Left lobe of liver (tissue), 2 donors: ENCODE results near the gene CCDC68. TPM values are rescaled to one million over a fixed set of nuclear protein-coding genes. Genes with fewer than 3 reads are reported as not detected.
A peak's percentile ranks its signal among the peaks of the same experiment; 100 is the strongest.

Experiments
- ATAC-seq: fragments of 200-7000 bp; cut with Tn5 transposase; one replicate; pipeline ENCODE4 v1.9.1; 2020; ENCODE audit warnings: mild to moderate bottlenecking, moderate library complexity
- DNase-seq: peaks from one replicate; pipeline ENCODE4 v3.0.0-alpha.2; 2020; ENCODE audit warnings: low spot score
- total RNA-seq: library from RNA; stranded (reverse); gene quantifications from one replicate; pipeline ENCODE4 v1.2.1, GENCODE V29; 2021
- donor health status: DM: no; HTN: no; CAD: no; lungs with moderate emphysema.
- donor health status: DM: no; HTN: yes; CAD: no.

CCDC68 gene
- total RNA-seq, 1 donor from 2014 or later: 4.6 TPM

DNA sequence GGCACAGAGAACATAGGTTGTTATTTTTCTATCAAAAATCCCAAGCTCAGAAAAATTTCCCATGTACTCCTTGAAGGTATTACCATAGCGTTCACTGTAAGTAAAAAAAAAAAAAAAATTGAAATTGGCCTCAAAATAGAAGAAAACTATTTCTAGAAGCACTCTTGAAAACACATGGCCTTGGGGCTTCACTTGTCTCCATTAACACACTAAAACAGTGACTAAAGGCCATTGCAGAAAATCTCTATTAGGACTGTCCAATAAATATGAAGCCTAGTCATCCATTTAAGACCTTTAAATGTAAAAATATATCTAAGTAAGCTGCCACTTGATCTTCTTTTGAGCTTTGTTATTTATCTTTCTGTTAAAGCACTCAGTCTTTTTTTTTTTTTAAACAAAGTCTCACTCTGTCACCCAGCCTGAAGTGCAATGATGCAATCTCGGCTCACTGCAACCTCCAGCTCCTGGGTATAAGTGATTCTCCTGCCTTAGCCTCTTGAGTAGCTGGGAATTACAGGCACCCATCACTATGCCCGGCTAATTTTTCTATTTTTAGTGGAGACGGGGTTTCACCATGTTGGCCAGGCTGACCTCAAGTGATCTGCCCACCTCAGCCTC is 35.8 kb downstream of the CCDC68 start:
- ATAC-seq: peak; percentile 16
- DNase-seq: no peak

DNA sequence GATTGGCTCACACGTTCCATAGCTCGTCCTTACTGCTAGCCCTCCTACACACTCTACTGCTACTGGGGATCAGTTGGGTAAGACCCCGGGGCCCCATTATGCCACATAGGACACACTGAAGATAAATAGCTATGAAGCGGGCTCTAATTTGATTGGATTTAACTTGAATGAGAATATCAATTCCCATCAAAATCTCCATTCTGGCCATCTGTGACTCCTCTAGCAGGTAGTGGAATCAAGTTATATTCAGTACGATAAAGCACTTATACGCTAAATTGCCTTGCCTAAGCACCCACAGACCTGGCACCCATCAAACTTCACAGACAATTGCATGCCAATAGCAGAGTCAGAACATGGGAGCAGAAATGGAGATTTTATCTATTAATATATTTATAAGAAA is 39.8 kb downstream of the CCDC68 start:
- DNase-seq (no peak), ATAC-seq (no peak)

DNA sequence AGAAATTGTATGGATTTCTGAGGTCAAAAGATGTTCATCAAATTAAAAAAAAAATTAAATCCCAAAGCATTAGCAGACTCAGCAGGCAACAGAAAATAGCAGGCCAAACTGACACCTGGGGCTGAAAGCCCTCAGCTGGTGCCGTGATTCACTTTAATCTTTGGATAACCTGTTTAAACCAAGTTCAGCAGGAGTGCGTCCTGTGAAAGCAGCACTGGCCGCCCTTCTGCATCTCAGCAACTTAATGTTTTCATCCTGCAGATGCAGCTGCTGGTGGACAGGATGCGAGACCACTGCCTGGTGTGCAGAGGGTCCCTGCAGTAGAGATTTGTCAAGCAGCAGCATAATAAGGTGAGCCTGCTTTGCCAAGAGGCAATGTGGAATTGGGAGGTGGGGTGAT is 41.2 kb downstream of the CCDC68 start:
- no peak for DNase-seq
- no peak for ATAC-seq

DNA sequence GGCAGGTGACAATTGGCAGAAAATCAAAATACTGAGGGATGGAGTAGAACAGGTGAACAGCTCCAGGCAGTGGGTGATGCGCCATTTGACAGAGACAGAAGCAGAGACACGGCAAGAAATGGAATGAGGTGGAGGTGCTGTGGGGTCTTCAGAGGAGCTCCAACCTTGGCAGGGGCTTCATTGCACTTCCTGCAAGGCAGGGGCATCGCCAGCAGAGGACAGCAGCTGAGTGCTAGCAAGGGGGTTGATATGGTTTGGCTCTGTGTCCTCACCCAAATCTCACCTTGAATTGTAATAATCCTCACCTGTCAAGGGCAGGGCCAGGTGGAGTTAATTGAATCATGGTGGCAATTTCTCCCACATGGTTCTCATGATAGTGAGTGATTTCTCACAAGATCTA is 42.8 kb downstream of the CCDC68 start:
- no peak for ATAC-seq
- no peak for DNase-seq

DNA sequence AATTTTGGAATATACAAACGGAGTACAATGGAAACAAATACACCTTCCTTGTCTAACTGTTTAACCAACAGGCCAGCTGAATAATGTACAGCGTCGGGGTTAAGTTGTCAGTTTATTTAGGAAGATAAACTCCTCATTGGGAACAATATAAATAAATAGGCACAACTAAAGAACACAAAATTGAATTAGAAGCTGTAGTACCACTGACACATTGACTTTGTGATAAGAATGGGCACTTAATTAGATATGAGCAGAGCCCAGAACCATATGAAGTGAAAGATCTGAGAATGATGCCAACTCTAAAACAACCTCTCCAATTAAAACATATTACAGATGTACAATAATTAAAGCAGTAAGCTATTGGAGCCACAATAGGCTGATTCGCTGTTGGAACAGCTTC is 44.4 kb downstream of the CCDC68 start:
- DNase-seq (no peak), ATAC-seq (no peak)

DNA sequence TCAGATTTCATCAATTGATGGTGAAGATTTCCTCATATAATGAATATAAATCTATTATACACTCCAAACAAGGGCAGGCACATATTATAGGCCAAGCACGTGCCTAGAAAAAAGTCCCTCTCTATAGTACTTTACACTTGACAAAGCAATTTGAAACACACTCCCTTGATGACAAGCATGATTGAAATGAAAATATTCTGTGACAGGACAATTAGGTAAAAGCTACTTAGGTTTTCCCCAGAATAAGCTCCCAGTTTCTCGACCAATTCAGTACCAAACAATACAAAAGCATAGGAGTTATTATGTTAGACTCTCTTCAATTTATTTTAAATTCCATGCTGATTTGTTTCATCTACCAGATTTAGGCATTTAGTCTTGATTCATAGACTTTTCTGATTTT is 47.7 kb downstream of the CCDC68 start:
- ATAC-seq: no peak
- no peak for DNase-seq

DNA sequence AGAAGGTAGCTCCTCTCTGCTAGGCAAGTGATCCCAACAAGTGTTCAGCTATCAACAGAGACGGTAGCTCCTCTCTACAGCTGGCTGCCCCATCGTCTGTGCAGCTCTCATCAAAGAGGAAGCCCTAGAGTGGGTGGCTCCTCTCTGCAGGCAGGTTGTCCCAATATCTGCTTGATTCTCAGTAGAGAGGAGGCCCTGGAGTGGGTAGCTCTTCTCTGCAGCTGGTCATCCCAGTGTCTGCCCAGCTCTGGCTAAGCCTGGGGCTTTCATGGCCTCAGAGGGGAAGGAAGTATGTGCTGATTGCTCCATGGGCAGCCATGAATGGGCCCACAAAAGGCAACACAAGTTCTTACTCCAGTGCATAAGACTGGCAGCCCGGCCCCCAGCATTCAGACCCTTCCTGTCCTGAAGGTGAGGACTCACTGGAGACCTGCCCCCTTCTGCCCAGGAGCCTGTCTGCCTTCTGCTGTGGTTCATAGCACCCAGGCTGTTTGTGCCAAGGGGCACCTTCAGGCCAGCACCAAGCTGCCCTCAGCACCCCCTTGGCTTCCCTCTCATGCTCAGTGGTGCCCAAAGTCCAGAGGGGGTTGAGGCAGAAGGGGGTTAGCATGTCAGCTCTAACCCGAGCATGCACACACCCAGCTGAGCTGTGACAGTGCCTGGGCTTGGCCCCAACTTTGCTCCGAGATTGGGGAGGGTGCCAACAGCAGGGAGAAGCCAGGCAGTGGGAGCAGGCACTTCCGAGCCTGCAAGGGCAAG is 48.9 kb downstream of the CCDC68 start:
- ATAC-seq (no peak), DNase-seq (no peak)

DNA sequence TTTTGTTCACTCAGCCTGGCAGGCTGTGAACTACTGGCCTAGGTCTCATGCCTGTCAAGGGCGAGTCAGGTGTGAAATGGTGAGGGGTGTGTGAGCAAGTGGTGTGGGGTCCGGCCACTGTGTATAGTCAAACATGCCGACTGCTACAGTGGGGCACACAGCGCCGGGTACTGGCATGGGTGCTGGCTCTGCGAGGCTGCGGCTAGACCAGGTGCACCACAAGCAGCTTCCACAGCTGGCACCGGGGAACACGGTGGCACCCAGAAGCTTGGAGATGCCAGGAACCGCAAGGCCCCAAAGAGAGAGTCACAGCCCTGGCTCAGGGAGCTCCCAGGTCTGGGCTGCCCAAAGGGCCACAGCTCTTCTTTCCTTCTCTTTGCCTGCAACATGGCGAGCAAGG is 49.7 kb downstream of the CCDC68 start:
- DNase-seq (no peak), ATAC-seq (no peak)

DNA sequence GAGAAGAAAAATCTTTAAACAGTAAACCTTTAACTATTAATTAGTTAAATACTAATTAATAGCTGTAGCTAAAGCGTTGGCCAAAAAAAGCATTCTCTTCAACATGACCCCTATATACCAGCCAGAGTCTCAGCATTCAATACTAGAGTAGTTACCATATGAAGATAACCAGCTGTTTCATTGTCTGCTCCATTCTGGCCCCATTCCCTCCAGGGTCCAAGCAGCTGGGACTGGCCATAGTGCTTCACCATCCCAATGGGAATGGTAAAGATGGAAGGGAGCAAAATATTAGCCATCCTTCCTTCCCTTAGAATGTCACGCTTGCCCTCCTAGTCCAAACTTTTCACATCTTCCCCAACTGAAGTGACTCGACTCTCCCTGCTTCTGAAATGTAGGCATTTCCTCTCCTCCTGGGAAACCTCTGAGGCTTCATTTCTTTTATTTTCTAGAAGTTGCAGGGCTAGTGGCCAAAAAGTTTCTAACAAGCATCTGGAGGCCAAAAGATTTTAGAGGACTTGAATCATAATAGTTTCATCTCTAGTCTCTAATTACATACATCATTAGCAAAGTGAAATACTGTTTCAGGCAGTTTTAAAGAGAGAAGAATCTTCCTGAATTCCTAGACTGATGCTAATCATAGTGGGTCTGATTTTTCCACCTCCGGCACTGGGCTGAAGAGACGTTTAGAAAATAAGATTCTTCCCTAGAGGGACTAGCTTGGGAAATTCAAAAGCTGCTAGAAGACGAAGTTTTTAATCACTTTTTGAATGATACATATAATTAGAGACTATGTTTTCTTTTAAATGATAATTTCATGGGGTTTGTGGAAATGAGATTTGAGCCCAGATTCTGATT is 52.7 kb downstream of the CCDC68 start:
- ATAC-seq: no peak
- DNase-seq: no peak

DNA sequence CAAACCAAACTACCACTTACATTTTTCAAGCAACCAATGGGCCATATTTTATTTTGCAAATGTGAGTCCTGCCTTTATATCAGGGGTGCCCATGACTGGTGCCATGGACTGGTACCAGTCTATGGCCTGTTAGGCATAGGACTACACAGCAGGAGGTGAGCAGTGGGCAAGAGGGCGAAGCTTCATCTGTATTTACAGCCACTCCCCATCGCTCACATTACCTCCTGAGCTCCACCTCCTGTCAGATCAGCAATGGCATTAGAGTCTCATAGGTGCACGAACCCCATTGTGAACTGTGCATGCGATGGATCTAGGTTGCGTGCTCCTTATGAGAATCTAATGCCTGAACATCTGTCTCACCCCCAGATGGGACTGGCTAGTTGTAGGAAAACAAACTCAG is 53.6 kb downstream of the CCDC68 start:
- ATAC-seq (no peak), DNase-seq (no peak)

DNA sequence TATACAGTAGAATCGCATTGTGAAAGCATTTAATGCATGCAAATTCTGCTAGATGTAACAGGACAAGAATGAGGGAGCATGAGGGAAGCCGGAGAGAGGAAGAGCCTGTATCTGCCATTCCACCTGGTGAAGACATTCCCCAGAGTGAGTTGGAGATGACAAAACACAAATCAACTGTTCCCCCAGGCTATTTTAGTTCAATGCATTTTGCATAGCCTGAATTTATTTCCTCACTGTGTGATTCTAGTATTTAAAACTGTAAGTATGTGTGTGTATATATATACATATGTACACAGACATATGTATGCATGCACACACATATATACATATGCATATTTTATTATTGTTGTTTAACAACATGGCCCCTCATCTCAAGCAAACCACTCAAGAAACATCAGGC is 54.7 kb downstream of the CCDC68 start:
- no peak for DNase-seq
- ATAC-seq: no peak

DNA sequence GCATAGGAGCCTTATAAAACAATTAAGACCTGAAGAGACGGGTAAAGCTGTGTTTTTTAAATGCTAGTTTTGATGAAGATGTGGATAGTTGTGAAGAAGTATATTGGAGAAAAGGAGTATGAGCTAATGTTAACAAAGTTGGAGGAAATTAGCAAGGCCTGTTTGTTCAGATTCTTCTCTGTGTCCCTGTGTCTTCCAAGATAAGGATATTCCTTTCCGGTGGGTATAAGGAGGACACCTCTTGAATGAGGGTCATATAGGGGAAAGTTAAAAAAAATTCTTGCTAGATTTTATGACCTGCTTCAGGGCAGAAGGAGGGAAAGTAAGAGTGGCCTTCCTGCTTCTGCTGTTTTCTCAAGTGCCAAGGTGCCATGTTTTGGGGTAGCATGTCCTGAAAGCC is 59.0 kb downstream of the CCDC68 start:
- DNase-seq (no peak), ATAC-seq (no peak)

DNA sequence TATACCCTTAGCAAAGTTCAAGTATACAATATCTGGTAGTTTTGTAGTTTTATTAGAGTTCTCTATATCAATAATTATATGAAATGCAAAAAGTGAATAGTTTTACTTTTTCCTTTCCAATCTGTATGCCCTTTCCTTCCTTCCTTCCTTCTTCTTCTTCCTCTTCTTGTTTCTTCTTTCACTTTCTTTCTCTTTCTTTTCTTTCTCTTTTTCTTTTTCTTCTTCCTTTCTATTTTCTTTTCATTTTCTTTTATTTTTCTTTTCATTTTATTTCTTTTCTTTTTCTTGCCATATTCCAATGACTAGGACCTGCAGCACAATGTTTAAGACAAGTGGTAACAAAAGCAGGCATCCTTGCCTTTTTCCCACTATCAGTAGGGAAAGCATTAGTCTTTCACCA is 59.8 kb downstream of the CCDC68 start:
- ATAC-seq (no peak), DNase-seq (no peak)

DNA sequence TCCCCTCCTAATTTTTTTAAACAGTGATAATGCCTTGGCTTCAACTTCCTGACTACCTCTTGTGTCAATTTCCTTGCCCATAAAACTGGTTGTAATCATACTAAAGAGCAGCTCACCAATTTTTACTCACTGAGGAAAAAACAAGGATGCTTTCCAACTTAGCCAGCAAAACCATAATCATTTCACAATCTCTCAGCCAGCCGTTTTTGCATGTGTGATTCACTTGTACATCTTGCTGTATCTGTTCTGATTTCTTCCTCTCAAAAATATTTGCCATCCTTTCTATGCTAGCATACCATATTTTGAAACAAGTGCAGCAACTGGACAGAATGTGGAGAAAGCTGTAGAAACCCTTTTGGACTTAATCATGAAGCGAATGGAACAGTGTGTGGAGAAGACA is 70.3 kb downstream of the CCDC68 start:
- no peak for DNase-seq

DNA sequence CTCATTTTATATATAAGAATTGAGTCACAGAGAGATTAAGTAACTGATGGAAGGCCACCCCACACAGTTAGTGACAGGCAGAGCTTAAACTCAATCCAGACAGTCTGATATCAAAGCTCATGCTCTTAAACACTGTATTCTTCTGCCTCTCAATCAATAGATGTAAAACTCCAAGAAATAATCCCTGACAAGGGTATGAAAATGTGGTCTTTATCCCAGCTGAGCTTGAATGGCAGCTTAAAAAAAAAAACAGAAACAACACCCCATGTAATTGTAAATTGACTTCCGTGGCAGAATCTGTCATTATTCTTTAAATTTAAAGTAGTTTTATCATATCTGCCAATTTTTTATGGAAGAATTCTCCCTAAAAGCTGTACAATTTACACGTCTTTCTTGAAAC is 70.9 kb downstream of the CCDC68 start:
- no peak for DNase-seq

More for the DNA sequence above, 70.3 kb downstream of the CCDC68 start:
- no peak for ATAC-seq

DNA sequence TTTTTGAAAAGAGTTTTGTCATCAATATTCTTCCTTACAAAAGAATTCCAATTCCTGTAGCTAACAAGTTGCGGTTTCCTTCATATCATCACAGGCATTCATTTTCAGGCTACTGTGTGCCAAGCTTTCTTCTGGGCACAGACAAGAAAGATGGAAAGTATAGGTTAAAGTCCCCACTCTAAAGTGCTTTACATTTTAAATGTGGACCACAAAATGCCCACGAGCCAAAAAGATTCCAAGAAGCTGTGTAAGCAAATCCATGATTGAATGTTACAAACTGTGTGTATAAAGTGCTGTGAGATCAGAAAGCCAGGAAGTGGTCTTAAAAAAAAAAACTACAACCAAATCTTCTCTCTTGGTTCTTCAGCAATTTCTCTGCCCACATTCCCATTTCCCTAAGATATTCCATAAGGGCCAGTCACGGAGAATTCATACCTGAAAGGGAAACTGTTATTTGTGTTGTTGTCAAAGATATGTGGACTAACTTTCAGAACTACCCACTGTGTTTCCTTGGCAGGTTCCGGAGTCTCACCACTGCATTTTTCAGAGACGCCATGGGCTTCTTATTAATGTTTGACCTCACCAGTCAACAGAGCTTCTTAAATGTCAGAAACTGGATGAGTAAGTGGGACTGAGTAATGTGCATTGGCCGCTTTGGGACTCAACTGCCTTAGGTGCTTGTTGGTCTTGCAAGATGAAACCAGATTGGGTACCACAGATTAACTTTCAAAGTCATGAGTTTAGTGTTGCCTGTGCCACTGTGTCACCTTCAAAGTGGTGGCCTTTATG is 75.3 kb downstream of the CCDC68 start:
- no peak for ATAC-seq

More for the DNA sequence above, 70.9 kb downstream of the CCDC68 start:
- no peak for ATAC-seq

DNA sequence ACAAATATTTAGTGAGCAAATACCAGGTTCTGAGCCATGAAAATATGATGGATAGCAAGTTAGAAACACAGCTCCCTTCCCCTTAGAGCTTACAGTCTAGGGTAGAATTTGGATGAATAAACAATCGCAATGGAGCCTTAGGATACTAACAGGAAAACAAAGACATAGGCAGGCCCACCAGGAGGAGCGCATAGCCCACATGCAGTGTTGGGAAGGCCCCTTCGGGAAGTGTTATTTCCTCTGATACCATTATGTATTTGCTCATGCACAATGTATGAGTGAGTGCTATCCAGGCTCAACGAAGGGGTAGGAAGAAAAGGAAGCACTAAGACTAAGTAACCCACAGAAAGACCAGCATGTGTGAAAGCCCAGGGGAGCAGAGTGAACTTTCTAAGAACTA is 76.9 kb downstream of the CCDC68 start:
- DNase-seq (no peak), ATAC-seq (no peak)

More for the DNA sequence above, 75.3 kb downstream of the CCDC68 start:
- no peak for DNase-seq

DNA sequence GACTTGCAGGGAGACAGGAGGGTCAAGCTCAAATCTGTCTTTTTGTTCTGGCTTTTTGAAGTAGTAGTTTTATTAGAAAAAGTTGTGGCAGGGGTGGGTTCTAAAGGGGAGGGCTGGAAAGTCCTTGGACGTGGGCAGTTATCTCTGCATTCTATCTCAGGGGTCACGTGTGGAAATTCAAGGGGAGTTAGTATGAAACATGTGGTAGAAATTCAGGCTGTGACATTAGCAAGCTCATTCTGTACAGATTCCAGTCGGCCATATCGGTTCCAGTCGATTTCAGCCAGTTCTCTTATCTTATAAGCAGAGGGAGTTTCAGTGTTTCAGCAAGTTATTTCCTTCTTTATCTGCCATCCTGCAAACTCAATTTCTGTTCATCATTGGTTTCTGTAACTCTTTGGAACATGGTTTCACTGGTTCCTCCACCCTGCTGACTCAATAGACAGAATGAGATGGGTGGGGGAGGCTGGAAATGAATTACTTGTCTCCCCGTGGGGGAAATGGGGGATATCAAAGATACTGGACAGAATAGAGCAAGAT is 78.0 kb downstream of the CCDC68 start:
- DNase-seq (no peak), ATAC-seq (no peak)

DNA sequence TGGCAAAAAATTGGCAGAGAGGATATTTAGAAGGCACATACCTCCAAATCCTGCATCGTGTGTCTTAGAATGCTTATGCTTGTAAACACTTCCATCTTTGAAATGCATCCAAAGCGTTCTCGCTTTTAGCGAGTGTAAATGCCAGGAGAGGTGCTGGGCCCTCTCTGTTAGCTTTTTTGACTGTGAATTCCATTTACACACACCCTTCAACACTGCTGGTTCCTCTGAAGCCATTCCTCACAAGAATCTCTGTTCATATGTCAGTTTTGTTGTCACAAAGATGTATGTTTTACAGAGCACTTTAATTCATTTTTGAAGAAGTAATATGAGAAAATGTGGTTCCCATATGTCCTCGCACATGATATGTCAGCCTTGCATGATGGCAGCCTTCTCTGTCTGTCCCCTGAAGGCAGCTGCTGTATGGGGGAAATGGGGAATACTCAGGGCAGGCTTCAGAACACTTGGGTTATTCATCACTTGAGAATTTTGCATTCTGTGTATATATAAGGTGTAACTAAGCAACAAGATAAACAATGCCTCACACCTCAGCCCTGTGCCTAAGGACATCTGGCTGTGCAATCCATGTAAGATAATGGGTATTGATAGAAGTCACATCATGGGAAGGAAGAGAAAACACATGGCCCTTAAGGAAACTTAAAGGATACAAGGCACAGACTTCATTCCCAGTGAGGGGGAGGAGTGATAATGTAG is 78.7 kb downstream of the CCDC68 start:
- DNase-seq (no peak), ATAC-seq (no peak)

DNA sequence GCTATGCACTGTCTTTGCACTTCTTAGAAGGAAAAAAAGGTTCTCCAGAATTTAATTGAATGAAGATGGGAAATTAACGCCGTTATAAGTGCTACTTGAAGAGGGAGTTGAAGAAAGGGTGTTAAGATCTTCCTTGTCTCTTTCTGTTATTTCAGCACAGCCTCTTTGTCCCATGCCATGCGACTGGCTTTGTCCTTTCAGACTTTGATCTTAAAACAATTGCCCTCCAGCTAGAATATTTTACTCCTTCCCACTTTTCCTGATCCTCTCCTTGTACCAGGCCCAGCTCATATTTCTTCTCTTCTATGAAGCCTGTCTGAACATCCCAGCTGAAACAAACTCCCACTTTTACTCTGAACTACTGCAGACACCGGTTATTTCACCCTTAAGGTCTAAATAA is 79.6 kb downstream of the CCDC68 start:
- peak; percentile 45 for ATAC-seq
- no peak for DNase-seq
